HG03280 (cell line): ENCODE measurements around the gene DUSP2.
"Not testable (repeated sequence)": the region's sequence is repeated elsewhere in the genome, so short reads cannot be mapped to it uniquely, and the experiment has no call there.

Source experiments
- ATAC-seq: cut with Tn5 transposase; IDR thresholded peaks from one replicate; pipeline ENCODE4 v1.9.1; 2021; ENCODE audit warnings: mild to moderate bottlenecking, moderate library complexity; ENCODE audit not compliant: unreplicated experiment

The DUSP2 gene

GRCh38 chr2:96148410-96149217 is 3.4 kb upstream of the DUSP2 start:
- ATAC-seq = peak; percentile 41

GRCh38 chr2:96147593-96148201 is 2.5 kb upstream of the DUSP2 start:
- ATAC-seq = no peak

GRCh38 chr2:96146881-96147592 is 1.8 kb upstream of the DUSP2 start:
- ATAC-seq = no peak

GRCh38 chr2:96146153-96146880 is 1.1 kb upstream of the DUSP2 start:
- ATAC-seq = peak; percentile 24

- no peak for ATAC-seq
Measured at GRCh38 chr2:96145848-96146152, 560 bp upstream of the DUSP2 start.

- no peak for ATAC-seq
Measured at GRCh38 chr2:96144481-96145035, 682 bp downstream of the DUSP2 start.

- ATAC-seq = no peak
Measured at GRCh38 chr2:96143848-96144480, 1.3 kb downstream of the DUSP2 start.

- no peak for ATAC-seq
Measured at GRCh38 chr2:96143231-96143847, 1.9 kb downstream of the DUSP2 start.

GRCh38 chr2:96142217-96143113 is 2.8 kb downstream of the DUSP2 start:
- ATAC-seq = no peak

GRCh38 chr2:96141624-96141967 is 3.6 kb downstream of the DUSP2 start:
- ATAC-seq = not testable (repeated sequence)

- no peak for ATAC-seq
Measured at GRCh38 chr2:96140941-96141623, 4.2 kb downstream of the DUSP2 start.

- no peak for ATAC-seq
Measured at GRCh38 chr2:96139181-96139758, 6.0 kb downstream of the DUSP2 start.

- peak; percentile 36 for ATAC-seq
Measured at GRCh38 chr2:96138179-96139145, 6.8 kb downstream of the DUSP2 start, which contains the start of gene ASTL. Gene ASTL (minus strand): TSS chr2:96138502. CDS start chr2:96138436, 66 bp downstream.

GRCh38 chr2:96137321-96138178 is 7.7 kb downstream of the DUSP2 start:
- no peak for ATAC-seq

GRCh38 chr2:96136129-96136720 is 9.0 kb downstream of the DUSP2 start:
- ATAC-seq = no peak

- ATAC-seq = no peak
Measured at GRCh38 chr2:96135621-96136020, 9.6 kb downstream of the DUSP2 start.
